ENCODE measurements around the gene NLGN1.

Gene NLGN1

DNA sequence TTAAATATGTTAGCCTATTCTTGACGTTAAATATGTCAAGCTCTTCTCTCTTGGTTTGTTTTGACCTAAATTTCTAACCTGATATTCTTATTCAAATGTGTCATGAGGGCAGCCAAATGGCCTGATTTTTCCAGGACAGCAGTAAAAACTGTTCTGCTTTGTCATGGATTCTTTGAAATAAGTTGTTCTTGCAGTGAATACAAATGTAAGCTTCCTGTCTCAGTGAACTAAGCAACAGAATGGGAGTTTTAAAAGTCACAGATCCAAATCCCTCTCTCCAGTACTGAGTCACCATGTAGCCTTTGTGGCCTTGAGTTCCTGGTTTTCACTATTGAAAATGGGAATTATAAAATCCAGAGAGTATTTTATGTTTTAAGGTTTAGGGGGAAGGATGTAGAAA lies 301.8 kb downstream of the NLGN1 start:
- TF ChIP-seq SIN3A (IDR thresholded peaks at IDR 0.05; ENCODE audit: borderline replicate concordance, insufficient read depth, low read length) (no peak), FOXP2 (optimal IDR thresholded peaks at IDR 0.05; ENCODE audit: borderline replicate concordance, extremely low read depth, extremely low read length, insufficient read depth) (no peak), TAF1 (IDR thresholded peaks at IDR 0.05; ENCODE audit: borderline replicate concordance, insufficient read depth, low read length) (no peak), POLR2AphosphoS5 (IDR thresholded peaks at IDR 0.05; ENCODE audit: low read depth, low read length) (no peak)
- TF ChIP-seq, protein P1, sequence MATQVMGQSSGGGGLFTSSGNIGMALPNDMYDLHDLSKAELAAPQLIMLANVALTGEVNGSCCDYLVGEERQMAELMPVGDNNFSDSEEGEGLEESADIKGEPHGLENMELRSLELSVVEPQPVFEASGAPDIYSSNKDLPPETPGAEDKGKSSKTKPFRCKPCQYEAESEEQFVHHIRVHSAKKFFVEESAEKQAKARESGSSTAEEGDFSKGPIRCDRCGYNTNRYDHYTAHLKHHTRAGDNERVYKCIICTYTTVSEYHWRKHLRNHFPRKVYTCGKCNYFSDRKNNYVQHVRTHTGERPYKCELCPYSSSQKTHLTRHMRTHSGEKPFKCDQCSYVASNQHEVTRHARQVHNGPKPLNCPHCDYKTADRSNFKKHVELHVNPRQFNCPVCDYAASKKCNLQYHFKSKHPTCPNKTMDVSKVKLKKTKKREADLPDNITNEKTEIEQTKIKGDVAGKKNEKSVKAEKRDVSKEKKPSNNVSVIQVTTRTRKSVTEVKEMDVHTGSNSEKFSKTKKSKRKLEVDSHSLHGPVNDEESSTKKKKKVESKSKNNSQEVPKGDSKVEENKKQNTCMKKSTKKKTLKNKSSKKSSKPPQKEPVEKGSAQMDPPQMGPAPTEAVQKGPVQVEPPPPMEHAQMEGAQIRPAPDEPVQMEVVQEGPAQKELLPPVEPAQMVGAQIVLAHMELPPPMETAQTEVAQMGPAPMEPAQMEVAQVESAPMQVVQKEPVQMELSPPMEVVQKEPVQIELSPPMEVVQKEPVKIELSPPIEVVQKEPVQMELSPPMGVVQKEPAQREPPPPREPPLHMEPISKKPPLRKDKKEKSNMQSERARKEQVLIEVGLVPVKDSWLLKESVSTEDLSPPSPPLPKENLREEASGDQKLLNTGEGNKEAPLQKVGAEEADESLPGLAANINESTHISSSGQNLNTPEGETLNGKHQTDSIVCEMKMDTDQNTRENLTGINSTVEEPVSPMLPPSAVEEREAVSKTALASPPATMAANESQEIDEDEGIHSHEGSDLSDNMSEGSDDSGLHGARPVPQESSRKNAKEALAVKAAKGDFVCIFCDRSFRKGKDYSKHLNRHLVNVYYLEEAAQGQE (IDR thresholded peaks at IDR 0.05; ENCODE audit: insufficient read depth in 1 of 2, low read depth in 2 of 2, low read length in 2 of 2) = no peak

- TF ChIP-seq FOXP2 (optimal IDR thresholded peaks at IDR 0.05; ENCODE audit: borderline replicate concordance, extremely low read depth, extremely low read length, insufficient read depth) (no peak), POLR2AphosphoS5 (IDR thresholded peaks at IDR 0.05; ENCODE audit: low read depth, low read length) (no peak), SIN3A (IDR thresholded peaks at IDR 0.05; ENCODE audit: borderline replicate concordance, insufficient read depth, low read length) (no peak), TAF1 (IDR thresholded peaks at IDR 0.05; ENCODE audit: borderline replicate concordance, insufficient read depth, low read length) (no peak)
- TF ChIP-seq, protein P1 (IDR thresholded peaks at IDR 0.05; ENCODE audit: insufficient read depth in 1 of 2, low read depth in 2 of 2, low read length in 2 of 2) = no peak
These were observed 302.8 kb downstream of the NLGN1 start for GRCh38 chr3:173700336-173700735.

- no peak for TF ChIP-seq FOXP2 (optimal IDR thresholded peaks at IDR 0.05; ENCODE audit: borderline replicate concordance, extremely low read depth, extremely low read length, insufficient read depth)
These were observed 305.0 kb downstream of the NLGN1 start for GRCh38 chr3:173702561-173702960.

DNA sequence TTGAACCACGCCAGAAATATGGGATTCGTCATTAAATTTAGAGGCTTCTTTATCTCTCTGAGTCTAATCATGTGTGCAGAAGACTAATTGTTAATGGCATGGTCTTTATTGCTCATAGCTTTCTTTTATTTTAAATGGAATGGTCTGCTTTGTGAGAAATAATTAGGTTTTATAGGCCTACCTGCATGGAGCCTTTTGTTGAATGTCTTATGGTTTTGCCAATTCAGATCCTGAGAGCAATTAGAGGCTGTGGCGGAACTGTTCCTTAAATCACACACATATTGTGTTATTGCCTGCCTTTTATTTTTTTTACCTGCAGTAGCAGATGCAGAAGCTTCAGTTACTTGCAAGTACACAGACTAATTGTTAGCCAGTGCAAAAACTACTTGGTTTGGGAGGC lies 306.2 kb downstream of the NLGN1 start:
- TF ChIP-seq FOXP2 (optimal IDR thresholded peaks at IDR 0.05; ENCODE audit: borderline replicate concordance, extremely low read depth, extremely low read length, insufficient read depth) = no peak
- no peak for TF ChIP-seq POLR2AphosphoS5 (IDR thresholded peaks at IDR 0.05; ENCODE audit: low read depth, low read length)
- TF ChIP-seq TAF1 (IDR thresholded peaks at IDR 0.05; ENCODE audit: borderline replicate concordance, insufficient read depth, low read length) = no peak
- TF ChIP-seq, protein P1 (IDR thresholded peaks at IDR 0.05; ENCODE audit: insufficient read depth in 1 of 2, low read depth in 2 of 2, low read length in 2 of 2) = no peak
- no peak for TF ChIP-seq SIN3A (IDR thresholded peaks at IDR 0.05; ENCODE audit: borderline replicate concordance, insufficient read depth, low read length)

- TF ChIP-seq SIN3A (IDR thresholded peaks at IDR 0.05; ENCODE audit: borderline replicate concordance, insufficient read depth, low read length) (no peak), POLR2AphosphoS5 (IDR thresholded peaks at IDR 0.05; ENCODE audit: low read depth, low read length) (no peak), FOXP2 (optimal IDR thresholded peaks at IDR 0.05; ENCODE audit: borderline replicate concordance, extremely low read depth, extremely low read length, insufficient read depth) (no peak), TAF1 (IDR thresholded peaks at IDR 0.05; ENCODE audit: borderline replicate concordance, insufficient read depth, low read length) (no peak)
- TF ChIP-seq, protein P1 (IDR thresholded peaks at IDR 0.05; ENCODE audit: insufficient read depth in 1 of 2, low read depth in 2 of 2, low read length in 2 of 2) = no peak
These were observed 309.1 kb downstream of the NLGN1 start for GRCh38 chr3:173706630-173707029.
